ENCODE results near the gene PCSK5.

DNA sequence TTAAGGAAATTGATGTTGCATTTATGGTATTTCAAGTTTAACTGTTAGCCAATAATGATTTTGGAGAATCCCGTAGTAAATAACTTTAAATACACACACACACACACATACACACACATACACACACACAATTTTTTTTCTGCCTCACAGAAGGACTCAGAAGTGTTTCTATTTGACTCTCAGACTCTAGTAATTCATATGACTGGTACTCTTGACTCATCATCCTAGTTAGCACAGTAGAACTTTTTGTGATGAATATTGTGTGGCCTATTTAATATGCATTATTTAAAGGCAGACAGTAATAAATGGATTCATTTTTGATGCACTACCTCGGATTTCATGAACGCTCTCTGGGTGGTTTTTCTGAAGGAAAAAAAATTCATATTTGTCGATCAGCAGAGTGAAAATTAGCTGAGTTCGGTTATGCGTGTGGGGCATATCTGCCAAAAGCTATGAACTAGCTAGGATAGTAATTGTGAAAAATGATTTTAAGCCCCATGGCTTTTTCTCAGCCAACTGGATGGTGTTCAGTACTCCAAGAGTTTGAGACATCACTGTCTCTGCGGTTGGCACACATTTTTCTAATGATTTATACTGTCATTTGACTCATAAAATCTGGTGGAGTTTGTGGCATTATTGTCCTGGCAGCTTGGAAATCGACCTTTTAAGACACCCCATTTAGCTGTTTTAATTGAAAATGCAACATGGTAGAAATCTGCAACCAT, 102.2 kb downstream of the PCSK5 start:
- TF ChIP-seq, protein P1, sequence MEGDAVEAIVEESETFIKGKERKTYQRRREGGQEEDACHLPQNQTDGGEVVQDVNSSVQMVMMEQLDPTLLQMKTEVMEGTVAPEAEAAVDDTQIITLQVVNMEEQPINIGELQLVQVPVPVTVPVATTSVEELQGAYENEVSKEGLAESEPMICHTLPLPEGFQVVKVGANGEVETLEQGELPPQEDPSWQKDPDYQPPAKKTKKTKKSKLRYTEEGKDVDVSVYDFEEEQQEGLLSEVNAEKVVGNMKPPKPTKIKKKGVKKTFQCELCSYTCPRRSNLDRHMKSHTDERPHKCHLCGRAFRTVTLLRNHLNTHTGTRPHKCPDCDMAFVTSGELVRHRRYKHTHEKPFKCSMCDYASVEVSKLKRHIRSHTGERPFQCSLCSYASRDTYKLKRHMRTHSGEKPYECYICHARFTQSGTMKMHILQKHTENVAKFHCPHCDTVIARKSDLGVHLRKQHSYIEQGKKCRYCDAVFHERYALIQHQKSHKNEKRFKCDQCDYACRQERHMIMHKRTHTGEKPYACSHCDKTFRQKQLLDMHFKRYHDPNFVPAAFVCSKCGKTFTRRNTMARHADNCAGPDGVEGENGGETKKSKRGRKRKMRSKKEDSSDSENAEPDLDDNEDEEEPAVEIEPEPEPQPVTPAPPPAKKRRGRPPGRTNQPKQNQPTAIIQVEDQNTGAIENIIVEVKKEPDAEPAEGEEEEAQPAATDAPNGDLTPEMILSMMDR (conservative IDR thresholded peaks at IDR 0.05; ENCODE audit: low read length) = no peak
- TF ChIP-seq EZH2phosphoT487 (IDR thresholded peaks at IDR 0.05; ENCODE audit: borderline replicate concordance, low read depth, low read length) = no peak

Data from OCI-LY7 (cell line).